GM23248 (cell line): Measurements from ENCODE around the gene SOWAHB. TPM values are rescaled to one million over a fixed set of nuclear protein-coding genes. Genes with fewer than 3 reads are reported as not detected.
"Not testable (repeated sequence)": the region's sequence is repeated elsewhere in the genome, so short reads cannot be mapped to it uniquely, and the experiment has no call there.

Source experiments
- DNase-seq: peaks from one replicate; pipeline ENCODE4 v3.0.0-alpha.2; 2015
- H2AFZ ChIP-seq: fragments of 200-600 bp; sonication (generic); 2 replicates; pipeline ENCODE4 v1.6.1; 2016; ENCODE audit warnings: antibody characterized with exemption
- H3F3A ChIP-seq: fragments of 200-600 bp; sonication (generic); 2 replicates; pipeline ENCODE4 v1.6.1; 2016; ENCODE audit warnings: mild to moderate bottlenecking, antibody characterized with exemption, mixed run types; ENCODE audit not compliant: insufficient read depth
- H3K27ac ChIP-seq: fragments of 200-600 bp; sonication (generic); 2 replicates; pipeline ENCODE4 v1.5.1; 2016; ENCODE audit warnings: mild to moderate bottlenecking
- H3K27me3 ChIP-seq: fragments of 200-600 bp; sonication (generic); replicated peaks from 2 replicates; pipeline ENCODE4 v1.6.1; 2016; ENCODE audit warnings: mild to moderate bottlenecking; ENCODE audit not compliant: insufficient read depth
- H3K36me3 ChIP-seq: fragments of 200-600 bp; sonication (generic); 2 replicates; pipeline ENCODE4 v1.6.1; 2016; ENCODE audit warnings: low read depth, mild to moderate bottlenecking
- H3K4me1 ChIP-seq: fragments of 200-600 bp; sonication (generic); 2 replicates; pipeline ENCODE4 v1.6.1; 2016; ENCODE audit warnings: mild to moderate bottlenecking; ENCODE audit not compliant: insufficient read depth
- H3K4me2 ChIP-seq: fragments of 200-600 bp; sonication (generic); one replicate; pipeline ENCODE4 v1.6.1; 2016; ENCODE audit warnings: mild to moderate bottlenecking; ENCODE audit not compliant: unreplicated experiment
- H3K4me3 ChIP-seq: fragments of 200-600 bp; sonication (generic); 2 replicates; pipeline ENCODE4 v1.5.1; 2016; ENCODE audit warnings: mild to moderate bottlenecking
- H3K79me2 ChIP-seq: fragments of 200-600 bp; sonication (generic); 2 replicates; pipeline ENCODE4 v1.6.1; 2016; ENCODE audit warnings: mild to moderate bottlenecking; ENCODE audit not compliant: insufficient read depth
- H3K9ac ChIP-seq: fragments of 200-600 bp; sonication (generic); 2 replicates; pipeline ENCODE4 v1.6.1; 2016; ENCODE audit warnings: mild to moderate bottlenecking
- H3K9me2 ChIP-seq: fragments of 200-600 bp; sonication (generic); 2 replicates; pipeline ENCODE4 v1.6.1; 2016; ENCODE audit warnings: mixed run types, mild to moderate bottlenecking, moderate library complexity; ENCODE audit not compliant: insufficient read depth
- H3K9me3 ChIP-seq: fragments of 200-600 bp; sonication (generic); one replicate; pipeline ENCODE4 v1.6.1; 2017; ENCODE audit warnings: low read depth
- H4K20me1 ChIP-seq: fragments of 200-600 bp; sonication (generic); 2 replicates; pipeline ENCODE4 v1.6.0; 2016; ENCODE audit not compliant: insufficient read depth
- EZH2 ChIP-seq: fragments of 200-600 bp; sonication (generic); IDR thresholded peaks from 2 replicates; pipeline ENCODE4 v1.6.1; 2018; ENCODE audit warnings: antibody characterized with exemption, mild to moderate bottlenecking; ENCODE audit not compliant: insufficient read depth, poor library complexity, severe bottlenecking
- EZH2phosphoT487 ChIP-seq: fragments of 200-600 bp; sonication (generic); IDR thresholded peaks from 2 replicates; pipeline ENCODE4 v1.6.1; 2018; ENCODE audit warnings: antibody characterized with exemption, moderate library complexity, mild to moderate bottlenecking, low read depth; ENCODE audit not compliant: insufficient read depth
- WGBS, 2 experiments: methylation state at CpG; one replicate each; pipeline ENCODE4 v1.1.6; 2015 to 2017; ENCODE audit warnings: low lambda C conversion rate in 2 of 2, low coverage in 1 of 2; ENCODE audit errors: missing lambda C conversion rate in 2 of 2; 5-methylcytosine and 5-hydroxymethylcytosine counted together
- in situ Hi-C: fragments of 300-500 bp; cut with MboI; formaldehyde crosslinking; loops from 2 replicates; pipeline ENCODE4 v1.15.0; 2020
- polyA plus RNA-seq: library from polyadenylated mRNA; unstranded; fragments of >200 nt; fragmentation: Nextera tagmentation; extraction: Ambion mirVana; gene quantifications from 2 replicates; pipeline ENCODE4 v1.2.1, GENCODE V29; 2016
- total RNA-seq: library from RNA; depleted of rRNA; stranded (reverse); fragments of >200 nt; shearing (Covaris generic); gene quantifications from 2 replicates; pipeline ENCODE4 v1.2.3, GENCODE V29; 2014

Gene SOWAHB
- total and polyA plus RNA-seq, 2 experiments from 2014 or later: not detected

GRCh38 chr4:76872556-76872955 is 25.4 kb downstream of the SOWAHB start:
- DNase-seq: no peak

DNA sequence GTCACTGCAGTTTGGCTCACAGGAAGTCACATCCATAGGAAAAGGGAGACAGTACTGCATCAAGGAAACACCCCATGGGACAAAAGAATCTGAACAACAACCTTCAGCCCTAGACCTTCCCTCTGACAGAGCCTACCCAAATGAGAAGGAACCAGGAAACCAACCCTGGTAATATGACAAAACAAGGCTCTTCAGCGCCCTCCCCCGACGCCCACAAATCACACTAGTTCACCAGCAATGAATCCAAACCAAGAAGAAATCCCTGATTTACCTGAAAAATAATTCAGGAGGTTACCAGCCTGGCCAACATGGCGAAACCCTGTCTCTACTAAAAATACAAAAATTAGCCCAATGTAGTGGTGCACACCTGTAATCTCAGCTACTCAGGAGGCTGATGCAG is 29.2 kb downstream of the SOWAHB start:
- H3K9me2 ChIP-seq, H3K4me2 ChIP-seq, H3K4me3 ChIP-seq, DNase-seq, H3K9ac ChIP-seq, H3K27me3 ChIP-seq, in situ Hi-C loops, H3K36me3 ChIP-seq, H2AFZ ChIP-seq, H3K4me1 ChIP-seq, H3F3A ChIP-seq, H4K20me1 ChIP-seq, H3K79me2 ChIP-seq, H3K9me3 ChIP-seq, H3K27ac ChIP-seq: not testable (repeated sequence)
- WGBS, 2 experiments: 83 to 85% methylated on average over 4 of the region's 4 CpGs

More at GRCh38 chr4:76872556-76872955, 25.4 kb downstream of the SOWAHB start:
- Histone ChIP-seq H3K9me3 (no peaks in the 10 kb centered on the region), H3K27me3 (no peaks in the 10 kb centered on the region; the same call in 1 of the 2 replicates), H3K36me3 (no peaks in the 10 kb centered on the region), H3K79me2 (no peaks in the 10 kb centered on the region), H2AFZ (no peak overlapping the region), H3K4me1 (no peaks in the 10 kb centered on the region), H3K9ac (no peak overlapping the region), H3K9me2 (no peaks in the 10 kb centered on the region), H4K20me1 (no peaks in the 10 kb centered on the region), H3K27ac (no peak overlapping the region), H3K4me2 (no peak overlapping the region), H3K4me3 (no peak overlapping the region), H3F3A (peaks cover 4% of the 10 kb centered on the region; the same call in 1 of the 2 replicates)
- TF ChIP-seq EZH2phosphoT487 (no peak), EZH2 (no peak)
- in situ Hi-C loops: no loop called here

DNA sequence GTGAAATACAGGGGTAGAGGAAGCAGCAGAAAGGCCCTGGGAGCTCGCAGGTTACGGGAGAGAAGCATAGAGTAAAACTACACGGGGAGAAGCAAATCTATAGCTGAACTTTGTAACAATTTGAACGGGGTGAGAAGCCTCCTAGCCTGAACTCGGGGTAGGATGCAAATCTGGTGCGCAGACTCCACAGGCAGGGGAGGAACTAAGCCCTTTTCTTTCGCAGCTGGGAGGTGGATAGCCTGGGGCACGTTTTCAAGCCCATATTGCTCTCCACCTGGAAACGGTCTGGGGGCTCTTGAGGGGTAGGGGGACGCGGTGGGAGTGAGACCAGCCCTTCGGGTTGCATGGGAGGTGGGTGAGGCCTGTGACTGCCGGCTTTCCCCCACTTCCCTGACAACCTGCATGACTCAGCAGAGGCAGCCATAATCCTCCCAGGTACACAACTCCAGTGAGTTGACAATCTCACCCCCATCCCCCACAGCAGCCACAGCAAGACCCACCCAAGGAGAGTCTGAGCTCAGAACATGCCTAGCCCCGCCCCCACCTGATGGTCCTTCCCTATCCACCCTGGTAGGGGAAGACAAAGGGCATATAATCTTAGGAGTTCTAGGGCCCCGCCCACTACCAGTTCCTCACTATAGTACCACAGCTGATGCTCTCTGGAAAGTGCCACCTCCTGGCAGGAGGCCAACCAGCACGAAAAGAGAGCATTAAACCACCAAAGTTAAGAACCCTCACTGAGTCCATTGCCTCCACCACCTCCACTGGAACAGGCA is 29.9 kb downstream of the SOWAHB start:
- in situ Hi-C loops: no loop called here
- H3K9me2 ChIP-seq: no peaks in the 10 kb centered on the region
- no peaks in the 10 kb centered on the region for H3K36me3 ChIP-seq
- no peaks in the 10 kb centered on the region for H3K4me1 ChIP-seq
- H3K9ac ChIP-seq: no peak overlapping the region
- H2AFZ ChIP-seq: no peak overlapping the region
- H3K27ac ChIP-seq: no peak overlapping the region
- H3K79me2 ChIP-seq: no peaks in the 10 kb centered on the region
- 63 to 65% methylated on average over 16 of the region's 16 CpGs for WGBS, 2 experiments
- TF ChIP-seq EZH2phosphoT487 (no peak), EZH2 (no peak)
- no peaks in the 10 kb centered on the region for H3K9me3 ChIP-seq
- no peak overlapping the region for H3K4me2 ChIP-seq
- H3K4me3 ChIP-seq: no peak overlapping the region
- DNase-seq: no peak
- H3K27me3 ChIP-seq: no peaks in the 10 kb centered on the region
- no peaks in the 10 kb centered on the region for H4K20me1 ChIP-seq
- H3F3A ChIP-seq: peaks cover 4% of the 10 kb centered on the region; the same call in 1 of the 2 replicates

GRCh38 chr4:76867377-76867776 is 30.6 kb downstream of the SOWAHB start:
- no peaks in the 10 kb centered on the region for H3K4me1 ChIP-seq
- peaks cover under 1% of the 10 kb centered on the region; the same call in 1 of the 2 replicates for H3F3A ChIP-seq
- DNase-seq: no peak
- no peaks in the 10 kb centered on the region for H3K27me3 ChIP-seq
- 83 to 86% methylated on average over 7 of the region's 7 CpGs for WGBS, 2 experiments
- TF ChIP-seq EZH2 (no peak), EZH2phosphoT487 (no peak)
- no peak overlapping the region for H3K9ac ChIP-seq
- no peak overlapping the region for H3K4me2 ChIP-seq
- in situ Hi-C loops: no loop called here
- H3K9me2 ChIP-seq: no peaks in the 10 kb centered on the region
- no peak overlapping the region for H3K4me3 ChIP-seq
- H3K36me3 ChIP-seq: no peaks in the 10 kb centered on the region
- no peak overlapping the region for H2AFZ ChIP-seq
- H3K9me3 ChIP-seq: no peaks in the 10 kb centered on the region
- H4K20me1 ChIP-seq: no peaks in the 10 kb centered on the region
- no peak overlapping the region for H3K27ac ChIP-seq
- no peaks in the 10 kb centered on the region for H3K79me2 ChIP-seq

DNA sequence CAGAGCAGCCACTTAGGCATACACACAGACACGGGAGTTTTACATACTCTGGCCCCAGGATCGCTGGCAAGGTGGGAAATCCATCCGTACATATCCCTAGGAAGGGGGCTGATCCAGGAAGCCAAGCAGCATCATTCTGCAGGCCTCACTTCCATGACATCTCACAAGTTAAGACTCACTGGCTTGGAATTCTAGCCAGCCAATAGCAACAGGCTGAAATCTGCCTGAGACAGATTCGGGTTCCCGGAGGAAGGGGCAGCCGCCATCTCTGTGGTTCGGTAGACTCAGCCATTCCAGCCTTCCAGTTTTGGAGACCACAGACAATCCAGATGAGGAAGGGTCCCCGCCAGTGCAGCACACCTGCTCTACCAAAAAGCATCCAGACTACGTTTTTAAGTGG is 31.3 kb downstream of the SOWAHB start:
- Histone ChIP-seq H3K9me3 (no peaks in the 10 kb centered on the region), H3K36me3 (no peaks in the 10 kb centered on the region), H3K9me2 (no peaks in the 10 kb centered on the region), H2AFZ (no peak overlapping the region), H3K4me2 (no peak overlapping the region), H4K20me1 (no peaks in the 10 kb centered on the region), H3K27ac (no peak overlapping the region), H3F3A (no peaks in the 10 kb centered on the region), H3K4me3 (no peak overlapping the region), H3K9ac (no peak overlapping the region), H3K27me3 (no peaks in the 10 kb centered on the region), H3K4me1 (no peaks in the 10 kb centered on the region), H3K79me2 (no peaks in the 10 kb centered on the region)
- WGBS, 2 experiments: 84 to 86% methylated on average over 9 of the region's 9 CpGs
- in situ Hi-C loops: no loop called here
- no peak for DNase-seq
- no peak for TF ChIP-seq EZH2phosphoT487
